ENCODE measurements around the gene PDE7B. TPM values are rescaled to one million over a fixed set of nuclear protein-coding genes. Genes with fewer than 3 reads are reported as not detected.
"Not testable (repeated sequence)": the region's sequence is repeated elsewhere in the genome, so short reads cannot be mapped to it uniquely, and the experiment has no call there.

Gene PDE7B
- total RNA-seq, 3 donors from 2014 or later (not counting 1 experiment from before 2014, with no cell fraction given): 0.14 to 0.18 TPM; not detected in 1

GRCh38 chr6:136102991-136103688, 251.6 kb downstream of the PDE7B start:
- intact Hi-C loops (cut with micrococcal nuclease): no loop called here
- WGBS (ENCODE audit: insufficient coverage): 84% methylated on average over 7 of the region's 7 CpGs
- peaks cover 10 to 38% of the 10 kb centered on the region in 2 donors for H3K27me3 Mint-ChIP-seq (ENCODE audit: low read depth in 2 of 2)
- no peak overlapping the region for H3K4me3 Mint-ChIP-seq
- Histone ChIP-seq H3K27me3 (ENCODE audit: control insufficient read depth, insufficient read depth, low read length) (no peaks in the 10 kb centered on the region), H3K4me3 (ENCODE audit: low read length) (no peak overlapping the region), H3K27ac (ENCODE audit: low read length) (no peak overlapping the region), H3K36me3 (ENCODE audit: control insufficient read depth, insufficient read depth, low read length) (no peaks in the 10 kb centered on the region), H3K9me3 (ENCODE audit: control insufficient read depth, insufficient read depth, low read length) (no peaks in the 10 kb centered on the region), H3K4me1 (ENCODE audit: control insufficient read depth, insufficient read depth, low read length) (no peaks in the 10 kb centered on the region)
- no peak for ATAC-seq
- H3K36me3 Mint-ChIP-seq: no peaks in the 10 kb centered on the region
- no peaks in the 10 kb centered on the region for H3K9me3 Mint-ChIP-seq
- no peak for TF ChIP-seq CTCF (IDR thresholded peaks at IDR 0.05)
- no peak for DNase-seq
- H3K4me1 Mint-ChIP-seq: no peaks in the 10 kb centered on the region
- no peak overlapping the region for H3K27ac Mint-ChIP-seq

- Mint-ChIP-seq H3K27me3 (ENCODE audit: low read depth in 2 of 2) (peaks cover 10 to 38% of the 10 kb centered on the region in 2 donors), H3K4me3 (no peak overlapping the region), H3K27ac (no peak overlapping the region), H3K9me3 (no peaks in the 10 kb centered on the region), H3K36me3 (no peaks in the 10 kb centered on the region), H3K4me1 (no peaks in the 10 kb centered on the region)
- TF ChIP-seq CTCF (IDR thresholded peaks at IDR 0.05): no peak
- no peaks in the 10 kb centered on the region for H3K9me3 ChIP-seq (ENCODE audit: control insufficient read depth, insufficient read depth, low read length)
- no peaks in the 10 kb centered on the region for H3K27me3 ChIP-seq (ENCODE audit: control insufficient read depth, insufficient read depth, low read length)
- intact Hi-C loops (cut with micrococcal nuclease): no loop called here
- DNase-seq (no peak), ATAC-seq (no peak)
- H3K4me3 ChIP-seq (ENCODE audit: low read length): no peak overlapping the region
- H3K4me1 ChIP-seq (ENCODE audit: control insufficient read depth, insufficient read depth, low read length): no peaks in the 10 kb centered on the region
- no peak overlapping the region for H3K27ac ChIP-seq (ENCODE audit: low read length)
- 89% methylated on average over 7 of the region's 7 CpGs for whole genome bisulfite sequencing (ENCODE audit: insufficient coverage)
- H3K36me3 ChIP-seq (ENCODE audit: control insufficient read depth, insufficient read depth, low read length): no peaks in the 10 kb centered on the region
Observed at GRCh38 chr6:136103763-136104311, 252.3 kb downstream of the PDE7B start.

- Histone ChIP-seq H3K9me3 (ENCODE audit: control insufficient read depth, insufficient read depth, low read length) (no peaks in the 10 kb centered on the region), H3K4me3 (ENCODE audit: low read length) (no peak overlapping the region), H3K27ac (ENCODE audit: low read length) (no peak overlapping the region), H3K27me3 (ENCODE audit: control insufficient read depth, insufficient read depth, low read length) (no peaks in the 10 kb centered on the region), H3K4me1 (ENCODE audit: control insufficient read depth, insufficient read depth, low read length) (no peaks in the 10 kb centered on the region), H3K36me3 (ENCODE audit: control insufficient read depth, insufficient read depth, low read length) (no peaks in the 10 kb centered on the region)
- ATAC-seq (no peak), DNase-seq (no peak)
- no peaks in the 10 kb centered on the region for H3K4me1 Mint-ChIP-seq
- H3K4me3 Mint-ChIP-seq: no peak overlapping the region
- H3K9me3 Mint-ChIP-seq: no peaks in the 10 kb centered on the region
- H3K27me3 Mint-ChIP-seq (ENCODE audit: low read depth in 2 of 2): peaks cover 13 to 42% of the 10 kb centered on the region in 2 donors
- no peaks in the 10 kb centered on the region for H3K36me3 Mint-ChIP-seq
- intact Hi-C loops (cut with micrococcal nuclease): no loop called here
- no peak overlapping the region for H3K27ac Mint-ChIP-seq
- TF ChIP-seq CTCF (IDR thresholded peaks at IDR 0.05): no peak
- WGBS (ENCODE audit: insufficient coverage): 83% methylated on average over 1 of the region's 2 CpGs
Observed at GRCh38 chr6:136104556-136104955, 253.1 kb downstream of the PDE7B start.

GRCh38 chr6:136105797-136106196, 254.3 kb downstream of the PDE7B start:
- DNase-seq; H3K27ac Mint-ChIP-seq; H3K4me1 Mint-ChIP-seq; H3K27ac ChIP-seq (ENCODE audit: low read length); H3K4me3 Mint-ChIP-seq; H3K27me3 ChIP-seq (ENCODE audit: control insufficient read depth, insufficient read depth, low read length); H3K9me3 ChIP-seq (ENCODE audit: control insufficient read depth, insufficient read depth, low read length); H3K4me1 ChIP-seq (ENCODE audit: control insufficient read depth, insufficient read depth, low read length); ATAC-seq; H3K36me3 ChIP-seq (ENCODE audit: control insufficient read depth, insufficient read depth, low read length); intact Hi-C loops (cut with micrococcal nuclease); H3K9me3 Mint-ChIP-seq; H3K36me3 Mint-ChIP-seq; H3K4me3 ChIP-seq (ENCODE audit: low read length): not testable (repeated sequence)
- WGBS (ENCODE audit: insufficient coverage): 90% methylated on average over 4 of the region's 4 CpGs
- peaks cover 15 to 49% of the 10 kb centered on the region in 2 donors for H3K27me3 Mint-ChIP-seq (ENCODE audit: low read depth in 2 of 2)

All from natural killer cell (primary cell).